ENCODE data around the gene FOXP1. TPM values are rescaled to one million over a fixed set of nuclear protein-coding genes. Genes with fewer than 3 reads are reported as not detected.
A peak's percentile ranks its signal among the peaks of the same experiment; 100 is the strongest.

Gene FOXP1
- total and polyA plus RNA-seq, 2 of the 8 experiments (the other 6 are each of a cell fraction or from before 2014, with no cell fraction given): 13.9 to 25.4 TPM

DNA sequence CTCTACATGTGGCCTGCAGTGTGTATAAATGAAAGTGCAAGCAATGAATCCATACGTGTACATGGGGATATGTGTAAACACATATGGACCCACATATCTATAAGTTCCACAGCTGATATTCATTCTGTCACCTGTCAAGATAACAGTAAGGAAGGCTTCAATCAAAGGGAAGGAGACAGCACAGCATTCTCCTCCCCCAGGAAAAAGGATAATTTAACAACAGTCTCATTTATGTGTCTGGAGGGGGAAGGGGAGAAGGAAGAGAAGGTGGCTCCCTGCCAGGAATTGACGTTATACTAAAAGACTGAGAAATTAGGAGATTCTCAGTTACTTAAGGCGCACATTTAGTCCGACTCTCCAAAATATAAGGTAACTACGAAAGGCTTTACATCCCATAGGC lies 345.9 kb downstream of the FOXP1 start:
- no peak overlapping the region for H4K91ac ChIP-seq (replicated peaks; ENCODE audit: insufficient read length, low read length)
- no peak overlapping the region for H3K23ac ChIP-seq (ENCODE audit: insufficient read length)
- TF ChIP-seq SP1 (IDR thresholded peaks at IDR 0.05; ENCODE audit: low read depth, low read length): no peak
- no peak for TF ChIP-seq ZNF274 (IDR thresholded peaks at IDR 0.05; ENCODE audit: borderline replicate concordance, extremely low read depth, low read length)
- TF ChIP-seq RFX5 (IDR thresholded peaks at IDR 0.05; ENCODE audit: borderline replicate concordance, low read depth, low read length): no peak
- TF ChIP-seq POLR2AphosphoS5 (IDR thresholded peaks at IDR 0.05; ENCODE audit: low read depth, low read length): no peak
- H3K36me3 ChIP-seq (ENCODE audit: control insufficient read depth in 2 of 4, insufficient read depth in 4 of 4, low read length in 3 of 4): no peaks in the 10 kb centered on the region
- no peaks in the 10 kb centered on the region for H3K27me3 ChIP-seq (replicated peaks in 1 of 4; ENCODE audit: control insufficient read depth in 3 of 4, extremely low read depth in 1 of 4, insufficient read depth in 3 of 4, low read length in 3 of 4)
- DNase-seq (ENCODE audit: low read depth in 1 of 2, low spot score in 2 of 2) (no peak), FAIRE-seq (no peak)
- H2BK20ac ChIP-seq (ENCODE audit: low read length): no peak overlapping the region
- no peak overlapping the region for H2BK5ac ChIP-seq (ENCODE audit: low read depth, low read length)
- WGBS, 2 experiments (ENCODE audit: extremely low coverage in 1 of 2, insufficient coverage in 1 of 2, insufficient read length in 1 of 2, insufficient replicate concordance in 2 of 2, low coverage in 1 of 2, low lambda C conversion rate in 2 of 2, missing lambda C conversion rate in 1 of 2): 93% methylated on average over 5 of the region's 5 CpGs; no CpG with 5 or more reads in 1 of the 2 experiments
- ChIA-PET POLR2A (ENCODE audit: partially characterized antibody) (no interaction called here), CTCF (ENCODE audit: partially characterized antibody) (interaction anchor here (0.6 kb wide), 1 partner anchor 127 kb away, joined by 3 read pairs; no protein-coding TSS in a partner anchor)
- H3K9me3 ChIP-seq (ENCODE audit: insufficient read depth in 2 of 2, low read depth in 1 of 2, low read length in 1 of 2): no peaks in the 10 kb centered on the region
- no peaks in the 10 kb centered on the region for H4K20me1 ChIP-seq (replicated peaks in 1 of 2; ENCODE audit: control insufficient read depth in 1 of 2, insufficient read depth in 2 of 2, low read length in 2 of 2)
- no peak overlapping the region for H2BK120ac ChIP-seq (replicated peaks; ENCODE audit: low read depth, low read length)
- H2AK5ac ChIP-seq (ENCODE audit: low read depth, low read length): 0 out of 2 replicates have a peak overlapping the region, but pooled peaks have one; percentile 45
- H3K4ac ChIP-seq (replicated peaks; ENCODE audit: insufficient read length, low read depth, low read length): no peak overlapping the region
- no peak overlapping the region for H4K5ac ChIP-seq (ENCODE audit: insufficient read length, low read depth, low read length)
- H3K18ac ChIP-seq (ENCODE audit: extremely low read depth, low read length): no peak overlapping the region
- peaks cover 0 to 8% (median 5%) of the 10 kb centered on the region in 4 experiments; a peak in 4 of 7 replicates for H3K4me1 ChIP-seq (replicated peaks in 1 of 4; ENCODE audit: control insufficient read depth in 3 of 4, insufficient read depth in 4 of 4, low read length in 3 of 4)
- H3K79me2 ChIP-seq (ENCODE audit: control insufficient read depth in 1 of 2, insufficient read depth in 2 of 2, low read length in 2 of 2): peaks cover 0 to 25% of the 10 kb centered on the region in 2 experiments; a peak in 2 of 4 replicates
- no peak overlapping the region for H2BK12ac ChIP-seq (ENCODE audit: low read depth, low read length)
- H2AFZ ChIP-seq (ENCODE audit: low read length): no peak overlapping the region
- no peak overlapping the region for H3K9ac ChIP-seq (replicated peaks in 1 of 4; ENCODE audit: extremely low read depth in 1 of 4, low read depth in 3 of 4, low read length in 3 of 4)
- H3K56ac ChIP-seq (replicated peaks; ENCODE audit: insufficient read length, low read depth, low read length): no peak overlapping the region
- H3K14ac ChIP-seq (ENCODE audit: insufficient read length): no peak overlapping the region
- H2BK15ac ChIP-seq (ENCODE audit: low read length): no peak overlapping the region; the same call in 1 of the 2 replicates
- no peak overlapping the region for H3K27ac ChIP-seq (ENCODE audit: low read depth, low read length)
- no peak overlapping the region for H4K8ac ChIP-seq (ENCODE audit: extremely low read depth, insufficient read depth, low read length)
- H3K79me1 ChIP-seq (ENCODE audit: low read depth, low read length): no peaks in the 10 kb centered on the region
- no peaks in the 10 kb centered on the region for H3K23me2 ChIP-seq (ENCODE audit: low read depth, low read length)
- no peak overlapping the region for H3K4me3 ChIP-seq (ENCODE audit: extremely low read depth in 1 of 4, insufficient read depth in 2 of 4, low read depth in 3 of 4, low read length in 4 of 4)
- no peak overlapping the region for H3K4me2 ChIP-seq (ENCODE audit: insufficient read depth in 1 of 2, low read depth in 2 of 2, low read length in 2 of 2)

All from H1 (cell line).